Measurements from ENCODE around the gene ZNF20.
"Not testable (repeated sequence)": the region's sequence is repeated elsewhere in the genome, so short reads cannot be mapped to it uniquely, and the experiment has no call there.

The ZNF20 gene

GRCh38 chr19:12111176-12111575 lies 29.0 kb downstream of the ZNF20 start:
- no peak for DNase-seq (ENCODE audit: extremely low spot score)
- POLR2A ChIA-PET, result no interaction called here
- TF ChIP-seq L3MBTL2 (conservative IDR thresholded peaks at IDR 0.05) (no peak), FOXK2 (IDR thresholded peaks at IDR 0.05) (no peak), HDGF (IDR thresholded peaks at IDR 0.05; ENCODE audit: borderline replicate concordance) (no peak), BHLHE40 (IDR thresholded peaks at IDR 0.05; ENCODE audit: borderline replicate concordance) (no peak), TARDBP (IDR thresholded peaks at IDR 0.05) (no peak), NFRKB (IDR thresholded peaks at IDR 0.05) (no peak), CTBP1 (IDR thresholded peaks at IDR 0.05; ENCODE audit: borderline replicate concordance) (no peak), SUZ12 (IDR thresholded peaks at IDR 0.05) (no peak), SP1 (IDR thresholded peaks at IDR 0.05) (no peak), LEF1 (IDR thresholded peaks at IDR 0.05; ENCODE audit: borderline replicate concordance) (no peak), ELF4 (IDR thresholded peaks at IDR 0.05) (no peak), FOXA1 (IDR thresholded peaks at IDR 0.05) (no peak), ARNT (IDR thresholded peaks at IDR 0.05) (no peak), FOXM1 (IDR thresholded peaks at IDR 0.05; ENCODE audit: borderline replicate concordance) (no peak), ZNF384 (IDR thresholded peaks at IDR 0.05) (no peak)
- TF ChIP-seq, protein P1, sequence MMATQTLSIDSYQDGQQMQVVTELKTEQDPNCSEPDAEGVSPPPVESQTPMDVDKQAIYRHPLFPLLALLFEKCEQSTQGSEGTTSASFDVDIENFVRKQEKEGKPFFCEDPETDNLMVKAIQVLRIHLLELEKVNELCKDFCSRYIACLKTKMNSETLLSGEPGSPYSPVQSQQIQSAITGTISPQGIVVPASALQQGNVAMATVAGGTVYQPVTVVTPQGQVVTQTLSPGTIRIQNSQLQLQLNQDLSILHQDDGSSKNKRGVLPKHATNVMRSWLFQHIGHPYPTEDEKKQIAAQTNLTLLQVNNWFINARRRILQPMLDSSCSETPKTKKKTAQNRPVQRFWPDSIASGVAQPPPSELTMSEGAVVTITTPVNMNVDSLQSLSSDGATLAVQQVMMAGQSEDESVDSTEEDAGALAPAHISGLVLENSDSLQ (IDR thresholded peaks at IDR 0.05), result no peak
- CTCF ChIA-PET, result no interaction called here

GRCh38 chr19:12103909-12104308 lies 36.2 kb downstream of the ZNF20 start:
- DNase-seq (ENCODE audit: extremely low spot score); POLR2A ChIA-PET; CTCF ChIA-PET: not testable (repeated sequence)

GRCh38 chr19:12098040-12098439 lies 42.1 kb downstream of the ZNF20 start:
- DNase-seq (ENCODE audit: extremely low spot score), result no peak
- POLR2A ChIA-PET, result no interaction called here
- CTCF ChIA-PET, result no interaction called here
- TF ChIP-seq FOXA1 (IDR thresholded peaks at IDR 0.05) (no peak), LEF1 (IDR thresholded peaks at IDR 0.05; ENCODE audit: borderline replicate concordance) (no peak), CTBP1 (IDR thresholded peaks at IDR 0.05; ENCODE audit: borderline replicate concordance) (no peak), HDGF (IDR thresholded peaks at IDR 0.05; ENCODE audit: borderline replicate concordance) (no peak), L3MBTL2 (conservative IDR thresholded peaks at IDR 0.05) (no peak), ARNT (IDR thresholded peaks at IDR 0.05) (no peak), ELF4 (IDR thresholded peaks at IDR 0.05) (no peak), TARDBP (IDR thresholded peaks at IDR 0.05) (no peak), FOXM1 (IDR thresholded peaks at IDR 0.05; ENCODE audit: borderline replicate concordance) (no peak), SUZ12 (IDR thresholded peaks at IDR 0.05) (no peak), BHLHE40 (IDR thresholded peaks at IDR 0.05; ENCODE audit: borderline replicate concordance) (no peak), ZNF384 (IDR thresholded peaks at IDR 0.05) (no peak), SP1 (IDR thresholded peaks at IDR 0.05) (no peak), NFRKB (IDR thresholded peaks at IDR 0.05) (no peak), FOXK2 (IDR thresholded peaks at IDR 0.05) (no peak)
- TF ChIP-seq, protein P1 (IDR thresholded peaks at IDR 0.05), result no peak

DNA sequence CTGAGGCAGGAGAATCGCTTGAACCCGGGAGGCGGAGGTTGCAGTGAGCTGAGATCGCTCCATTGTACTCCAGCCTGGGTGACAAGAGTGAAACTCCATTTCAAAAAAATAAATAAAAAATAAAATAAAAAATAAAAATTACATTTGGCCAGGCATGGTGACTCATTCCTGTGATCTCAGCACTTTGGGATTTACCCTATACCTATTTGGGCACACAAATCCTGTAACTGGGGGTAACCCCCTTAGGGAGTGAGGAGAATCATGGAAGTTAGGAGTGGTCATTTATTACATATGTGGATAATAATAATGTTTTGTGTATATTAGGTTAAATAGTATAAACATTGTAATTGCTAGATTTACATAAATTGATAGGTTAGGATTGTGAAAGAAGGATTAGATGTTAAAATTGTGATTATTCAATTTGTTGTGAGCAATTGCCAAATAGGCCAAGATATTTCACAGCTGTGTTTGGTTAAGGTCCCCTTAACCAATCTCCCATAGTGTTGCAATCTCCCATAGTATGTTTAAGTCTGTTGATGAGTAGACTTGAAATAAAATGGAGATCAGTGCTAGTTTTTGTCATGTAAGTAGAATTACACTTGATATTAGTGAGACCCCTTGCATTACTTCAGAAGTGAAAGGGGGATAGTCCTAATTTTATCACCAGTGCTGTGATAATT lies 44.9 kb downstream of the ZNF20 start:
- TF ChIP-seq NFRKB (IDR thresholded peaks at IDR 0.05), result no peak
- no peak for TF ChIP-seq ELF4 (IDR thresholded peaks at IDR 0.05)
- TF ChIP-seq ARNT (IDR thresholded peaks at IDR 0.05), result no peak
- TF ChIP-seq, protein P1 (IDR thresholded peaks at IDR 0.05), result no peak
- no peak for TF ChIP-seq BHLHE40 (IDR thresholded peaks at IDR 0.05; ENCODE audit: borderline replicate concordance)
- no peak for TF ChIP-seq FOXM1 (IDR thresholded peaks at IDR 0.05; ENCODE audit: borderline replicate concordance)
- no peak for TF ChIP-seq LEF1 (IDR thresholded peaks at IDR 0.05; ENCODE audit: borderline replicate concordance)
- TF ChIP-seq SP1 (IDR thresholded peaks at IDR 0.05), result no peak
- no peak for TF ChIP-seq CTBP1 (IDR thresholded peaks at IDR 0.05; ENCODE audit: borderline replicate concordance)
- TF ChIP-seq SUZ12 (IDR thresholded peaks at IDR 0.05), result no peak
- no peak for TF ChIP-seq L3MBTL2 (conservative IDR thresholded peaks at IDR 0.05)
- TF ChIP-seq FOXA1 (IDR thresholded peaks at IDR 0.05), result no peak
- no peak for TF ChIP-seq HDGF (IDR thresholded peaks at IDR 0.05; ENCODE audit: borderline replicate concordance)
- no peak for TF ChIP-seq FOXK2 (IDR thresholded peaks at IDR 0.05)
- no peak for TF ChIP-seq ZNF384 (IDR thresholded peaks at IDR 0.05)
- TF ChIP-seq TARDBP (IDR thresholded peaks at IDR 0.05), result no peak
- POLR2A ChIA-PET, result no interaction called here
- CTCF ChIA-PET, result no interaction called here
- no peak for DNase-seq (ENCODE audit: extremely low spot score)

GRCh38 chr19:12093777-12094176 lies 46.4 kb downstream of the ZNF20 start:
- CTCF ChIA-PET, result no interaction called here
- POLR2A ChIA-PET, result no interaction called here
- no peak for TF ChIP-seq HDGF (IDR thresholded peaks at IDR 0.05; ENCODE audit: borderline replicate concordance)
- no peak for TF ChIP-seq NFRKB (IDR thresholded peaks at IDR 0.05)
- no peak for TF ChIP-seq BHLHE40 (IDR thresholded peaks at IDR 0.05; ENCODE audit: borderline replicate concordance)
- TF ChIP-seq ARNT (IDR thresholded peaks at IDR 0.05), result no peak
- TF ChIP-seq FOXM1 (IDR thresholded peaks at IDR 0.05; ENCODE audit: borderline replicate concordance), result no peak
- TF ChIP-seq, protein P1 (IDR thresholded peaks at IDR 0.05), result no peak
- no peak for TF ChIP-seq LEF1 (IDR thresholded peaks at IDR 0.05; ENCODE audit: borderline replicate concordance)
- no peak for TF ChIP-seq ELF4 (IDR thresholded peaks at IDR 0.05)
- TF ChIP-seq TARDBP (IDR thresholded peaks at IDR 0.05), result no peak
- TF ChIP-seq L3MBTL2 (conservative IDR thresholded peaks at IDR 0.05), result no peak
- TF ChIP-seq FOXA1 (IDR thresholded peaks at IDR 0.05), result no peak
- TF ChIP-seq CTBP1 (IDR thresholded peaks at IDR 0.05; ENCODE audit: borderline replicate concordance), result no peak
- no peak for TF ChIP-seq SP1 (IDR thresholded peaks at IDR 0.05)
- TF ChIP-seq SUZ12 (IDR thresholded peaks at IDR 0.05), result no peak
- no peak for DNase-seq (ENCODE audit: extremely low spot score)
